ENCODE data around the gene RALGDS. TPM values are rescaled to one million over a fixed set of nuclear protein-coding genes. Genes with fewer than 3 reads are reported as not detected.

The RALGDS gene
- total RNA-seq, 4 donors from 2014 or later, result 53.4 to 71.1 (median 55.3) TPM

DNA sequence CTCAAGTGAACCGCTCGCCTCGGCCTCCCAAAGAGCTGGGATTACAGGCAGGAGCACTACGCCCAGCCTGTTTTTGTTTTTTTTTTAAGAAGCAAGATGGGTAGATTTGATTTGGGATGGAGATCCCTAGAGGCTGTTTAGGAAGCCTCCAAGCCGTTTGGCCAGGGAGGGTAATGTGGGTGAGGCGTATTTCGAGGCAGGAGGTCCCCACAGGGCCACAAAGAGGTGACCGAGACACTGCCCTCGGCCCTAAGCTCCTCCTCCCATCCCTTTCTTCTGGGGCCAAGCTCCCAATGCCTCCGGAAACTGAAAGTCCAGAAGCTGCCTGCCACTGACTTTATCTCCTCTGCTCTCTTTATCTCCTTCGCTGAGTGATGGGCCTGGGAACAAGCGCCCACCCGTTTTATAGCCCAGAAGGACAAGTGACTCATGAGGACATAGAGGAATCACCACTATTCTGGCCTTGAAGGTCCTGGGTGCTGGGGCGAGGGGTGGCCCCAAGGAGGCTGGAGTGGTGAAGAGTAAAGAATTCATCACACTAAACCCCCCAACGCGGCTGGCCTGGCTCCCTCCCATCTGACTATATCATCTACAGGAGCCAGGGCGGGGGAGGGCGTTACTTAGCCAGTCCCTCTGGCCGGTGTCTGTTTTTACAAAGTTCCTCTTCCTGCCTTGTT is 2.0 kb upstream of the RALGDS start:
- H3K36me3 ChIP-seq, result no peaks in the 10 kb centered on the region
- 36 to 72% methylated on average over 11 of the region's 19 CpGs for WGBS, 2 donors
- H3K27me3 ChIP-seq, result no peaks in the 10 kb centered on the region
- H3K4me1 ChIP-seq, result peaks cover 63 to 92% (median 74%) of the 10 kb centered on the region in 3 donors
- intact Hi-C loops (cut with DNase I), result no loop called here
- H3K27ac ChIP-seq, result peak overlapping the region; percentile 94 to 97 (median 95)
- no peaks in the 10 kb centered on the region for H3K9me3 ChIP-seq
- no peak for DNase-seq
- TF ChIP-seq CTCF (IDR thresholded peaks at IDR 0.05), result no peak
- no peak for TF ChIP-seq POLR2A (IDR thresholded peaks at IDR 0.05)
- H3K4me3 ChIP-seq, result no peak overlapping the region

GRCh38 chr9:133122605-133122934 is 1.5 kb upstream of the RALGDS start:
- peak overlapping the region; percentile 94 to 97 (median 95) for H3K27ac ChIP-seq
- no peaks in the 10 kb centered on the region for H3K27me3 ChIP-seq
- no peak for DNase-seq
- TF ChIP-seq CTCF (IDR thresholded peaks at IDR 0.05), result no peak
- no peak for TF ChIP-seq POLR2A (IDR thresholded peaks at IDR 0.05)
- H3K4me1 ChIP-seq, result peaks cover 64 to 92% (median 74%) of the 10 kb centered on the region in 3 donors
- H3K36me3 ChIP-seq, result no peaks in the 10 kb centered on the region
- no peaks in the 10 kb centered on the region for H3K9me3 ChIP-seq
- intact Hi-C loops (cut with DNase I), result no loop called here
- H3K4me3 ChIP-seq, result no peak overlapping the region
- WGBS, 2 donors, result 81% methylated on average over 4 of the region's 4 CpGs; no CpG with 5 or more reads in 1 of the 2 donors

DNA sequence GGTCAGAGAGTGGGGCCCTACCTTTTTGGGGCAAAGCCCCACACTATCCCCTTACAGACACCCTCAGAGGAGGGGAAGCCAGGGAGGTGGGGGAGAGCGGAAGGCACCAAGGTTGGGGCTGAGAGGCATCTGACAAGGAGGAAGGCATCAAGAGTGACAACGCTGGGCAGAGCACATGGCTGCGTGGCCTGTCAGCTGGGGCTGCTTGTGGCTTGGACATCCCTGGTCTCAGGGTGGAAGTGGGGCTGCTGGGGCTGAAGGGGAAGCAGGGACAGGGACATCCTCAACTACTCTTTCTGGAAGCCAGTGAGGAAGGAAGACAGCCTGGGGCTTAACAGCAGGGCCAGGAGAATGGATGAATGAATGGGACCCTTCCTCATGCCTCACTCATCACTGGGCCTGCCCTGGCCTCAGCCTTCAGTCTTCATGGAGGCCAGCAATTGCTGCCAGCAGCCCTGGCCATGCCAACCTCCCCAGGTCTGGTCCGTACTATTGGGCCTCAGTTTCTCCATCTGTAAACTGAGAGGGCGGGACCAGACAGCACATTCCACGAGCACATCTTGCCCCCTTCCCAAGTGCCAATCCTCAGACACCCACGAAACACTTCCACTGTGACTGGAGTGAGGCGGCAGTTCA is 993 bp upstream of the RALGDS start:
- Histone ChIP-seq H3K4me1 (peaks cover 66 to 92% (median 74%) of the 10 kb centered on the region in 3 donors), H3K27me3 (no peaks in the 10 kb centered on the region), H3K27ac (peak overlapping the region; percentile 94 to 97 (median 95)), H3K9me3 (no peaks in the 10 kb centered on the region), H3K4me3 (peak overlapping the region in 1 of 4 donors; percentile 96), H3K36me3 (no peaks in the 10 kb centered on the region)
- TF ChIP-seq POLR2A (IDR thresholded peaks at IDR 0.05), result no peak
- no peak for TF ChIP-seq CTCF (IDR thresholded peaks at IDR 0.05)
- intact Hi-C loops (cut with DNase I), result no loop called here
- DNase-seq, result no peak
- 70 to 81% methylated on average over 7 to 8 of the region's 8 CpGs for WGBS, 2 donors

- Histone ChIP-seq H3K27me3 (no peaks in the 10 kb centered on the region), H3K9me3 (no peaks in the 10 kb centered on the region), H3K36me3 (peaks cover 0 to 7% (median 0%) of the 10 kb centered on the region in 3 donors), H3K27ac (peak overlapping the region; percentile 94 to 97 (median 95)), H3K4me3 (peak overlapping the region; percentile 63 to 96 (median 76)), H3K4me1 (peaks cover 72 to 92% (median 75%) of the 10 kb centered on the region in 3 donors)
- peak in 2 of 4 donors; percentile 49 to 59 for TF ChIP-seq POLR2A (IDR thresholded peaks at IDR 0.05)
- no peak for TF ChIP-seq CTCF (IDR thresholded peaks at IDR 0.05)
- no CpG with 5 or more reads among the region's 66 CpGs for WGBS, 2 donors
- no peak for DNase-seq
- intact Hi-C loops (cut with DNase I), result no loop called here
These were observed 391 bp downstream of the RALGDS start for GRCh38 chr9:133120501-133121197.

Data from esophagus squamous epithelium (tissue), 5 donors.